HEK293 (cell line): ENCODE data around the gene NEAT1.

ENCODE experiments used
- RBAK ChIP-seq: fragments of 450-650 bp; formaldehyde crosslinking; IDR thresholded peaks from 2 replicates; pipeline ENCODE4 v1.5.1; 2016; ENCODE audit warnings: missing biosample characterization, missing genetic modification characterization
- TCF7L2 ChIP-seq: IDR thresholded peaks from 2 replicates; pipeline ENCODE4 v1.6.1; 2011; ENCODE audit warnings: low read depth, mild to moderate bottlenecking, inconsistent platforms, low read length, moderate library complexity, borderline replicate concordance
- YY1 ChIP-seq: fragments of 450-650 bp; formaldehyde crosslinking; IDR thresholded peaks from 2 replicates; pipeline ENCODE4 v1.5.1; 2018; ENCODE audit warnings: missing biosample characterization, missing genetic modification characterization
- ZFP3 ChIP-seq: fragments of 450-650 bp; formaldehyde crosslinking; IDR thresholded peaks from 2 replicates; pipeline ENCODE4 v1.5.1; 2016; ENCODE audit warnings: low read depth, missing biosample characterization, missing genetic modification characterization
- ZNF239 ChIP-seq: fragments of 450-650 bp; formaldehyde crosslinking; IDR thresholded peaks from 2 replicates; pipeline ENCODE4 v1.5.1; 2016; ENCODE audit warnings: missing biosample characterization, missing genetic modification characterization
- ZNF248 ChIP-seq: fragments of 450-650 bp; formaldehyde crosslinking; IDR thresholded peaks from 2 replicates; pipeline ENCODE4 v1.5.1; 2017; ENCODE audit warnings: missing biosample characterization, missing genetic modification characterization
- ZNF311 ChIP-seq: fragments of 450-650 bp; formaldehyde crosslinking; IDR thresholded peaks from 2 replicates; pipeline ENCODE4 v1.5.1; 2017; ENCODE audit warnings: missing biosample characterization, missing genetic modification characterization, borderline replicate concordance
- ZNF324 ChIP-seq: fragments of 450-650 bp; formaldehyde crosslinking; IDR thresholded peaks from 2 replicates; pipeline ENCODE4 v1.5.1; 2016; ENCODE audit warnings: missing biosample characterization, missing genetic modification characterization
- ZNF473 ChIP-seq: fragments of 450-650 bp; formaldehyde crosslinking; IDR thresholded peaks from 2 replicates; pipeline ENCODE4 v1.5.1; 2017; ENCODE audit warnings: missing biosample characterization, missing genetic modification characterization
- ZNF707 ChIP-seq: fragments of 450-650 bp; formaldehyde crosslinking; IDR thresholded peaks from 2 replicates; pipeline ENCODE4 v1.5.1; 2016; ENCODE audit warnings: missing biosample characterization, missing genetic modification characterization
- TF ChIP-seq, protein P1 (sequence below): fragments of 450-650 bp; formaldehyde crosslinking; IDR thresholded peaks from 2 replicates; pipeline ENCODE4 v1.5.1; 2016; ENCODE audit warnings: missing biosample characterization, missing genetic modification characterization

DNA sequence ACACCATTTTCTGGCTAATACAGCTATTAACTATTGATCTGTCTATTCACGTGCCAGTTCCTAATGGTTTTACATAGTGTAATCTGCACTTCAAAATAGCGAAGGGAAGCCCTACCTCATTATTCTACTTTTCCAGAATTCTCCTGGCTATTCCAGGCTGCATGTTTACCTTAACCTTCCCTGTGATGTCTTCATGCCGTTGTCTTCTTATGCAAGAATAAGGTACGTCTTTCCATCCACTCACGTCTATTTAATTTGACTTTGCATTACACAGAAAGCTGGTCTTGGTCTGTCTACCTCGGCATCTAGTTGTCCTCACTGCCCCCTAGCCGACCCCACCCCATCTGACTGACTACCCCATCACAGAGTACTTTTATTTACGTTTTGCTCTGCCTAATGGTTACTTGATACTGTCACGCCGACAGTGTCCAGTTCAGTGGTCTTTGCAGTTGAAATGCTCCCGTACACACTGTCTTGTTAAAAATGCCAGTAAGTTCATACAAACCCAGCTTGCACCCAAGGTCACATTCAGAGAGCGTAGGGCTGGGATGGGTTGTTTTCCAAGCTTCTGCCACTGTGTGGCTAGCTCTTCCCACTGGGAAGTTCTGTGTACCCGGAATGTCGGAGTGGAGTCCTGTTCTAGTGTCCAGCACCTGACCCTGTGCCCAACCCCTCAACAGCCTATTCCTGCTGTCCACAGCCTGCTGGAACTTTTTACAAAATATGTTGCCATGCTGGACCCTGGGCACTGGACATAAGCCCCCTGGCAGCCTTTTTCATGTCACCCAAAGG lies 15.0 kb downstream of the NEAT1 start:
- TF ChIP-seq RBAK (no peak), ZNF311 (tag by site-specific recombination) (no peak), ZNF707 (no peak), ZFP3 (tag by site-specific recombination) (no peak), ZNF239 (tag by site-specific recombination) (no peak), TCF7L2 (no peak), ZNF324 (tag by site-specific recombination) (no peak), ZNF473 (no peak), YY1 (tag by site-specific recombination) (no peak), ZNF248 (tag by site-specific recombination) (no peak)
- TF ChIP-seq, protein P1, sequence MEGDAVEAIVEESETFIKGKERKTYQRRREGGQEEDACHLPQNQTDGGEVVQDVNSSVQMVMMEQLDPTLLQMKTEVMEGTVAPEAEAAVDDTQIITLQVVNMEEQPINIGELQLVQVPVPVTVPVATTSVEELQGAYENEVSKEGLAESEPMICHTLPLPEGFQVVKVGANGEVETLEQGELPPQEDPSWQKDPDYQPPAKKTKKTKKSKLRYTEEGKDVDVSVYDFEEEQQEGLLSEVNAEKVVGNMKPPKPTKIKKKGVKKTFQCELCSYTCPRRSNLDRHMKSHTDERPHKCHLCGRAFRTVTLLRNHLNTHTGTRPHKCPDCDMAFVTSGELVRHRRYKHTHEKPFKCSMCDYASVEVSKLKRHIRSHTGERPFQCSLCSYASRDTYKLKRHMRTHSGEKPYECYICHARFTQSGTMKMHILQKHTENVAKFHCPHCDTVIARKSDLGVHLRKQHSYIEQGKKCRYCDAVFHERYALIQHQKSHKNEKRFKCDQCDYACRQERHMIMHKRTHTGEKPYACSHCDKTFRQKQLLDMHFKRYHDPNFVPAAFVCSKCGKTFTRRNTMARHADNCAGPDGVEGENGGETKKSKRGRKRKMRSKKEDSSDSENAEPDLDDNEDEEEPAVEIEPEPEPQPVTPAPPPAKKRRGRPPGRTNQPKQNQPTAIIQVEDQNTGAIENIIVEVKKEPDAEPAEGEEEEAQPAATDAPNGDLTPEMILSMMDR (tag by site-specific recombination) = no peak
